Measurements from ENCODE around the gene ST8SIA4.

DNA sequence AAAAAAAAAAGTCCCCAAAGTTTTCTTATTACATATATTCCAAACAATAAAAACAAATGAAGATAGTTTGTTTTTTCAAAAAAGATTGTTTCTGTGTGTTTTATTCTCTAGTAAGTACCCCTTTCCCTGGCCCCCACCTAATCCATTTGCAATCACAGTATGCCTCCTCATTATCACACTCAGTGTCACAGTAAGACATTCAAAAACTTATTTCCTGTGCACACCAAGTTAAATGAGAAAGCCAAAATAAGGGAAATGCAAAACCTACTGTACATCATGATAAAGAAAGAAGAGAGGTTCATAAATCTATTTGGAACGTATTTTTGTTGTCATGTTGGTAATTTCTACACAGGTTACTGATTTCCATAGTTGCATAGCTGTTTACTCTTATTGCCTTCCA is 62.3 kb downstream of the ST8SIA4 start:
- TF ChIP-seq FOXM1 (IDR thresholded peaks at IDR 0.05; ENCODE audit: borderline replicate concordance) (no peak), SUZ12 (IDR thresholded peaks at IDR 0.05) (no peak), PKNOX1 (IDR thresholded peaks at IDR 0.05) (no peak), LEF1 (IDR thresholded peaks at IDR 0.05; ENCODE audit: borderline replicate concordance) (no peak), ARNT (IDR thresholded peaks at IDR 0.05) (no peak), CTBP1 (IDR thresholded peaks at IDR 0.05; ENCODE audit: borderline replicate concordance) (no peak), ELF4 (IDR thresholded peaks at IDR 0.05) (no peak), BHLHE40 (IDR thresholded peaks at IDR 0.05; ENCODE audit: borderline replicate concordance) (no peak), SP1 (IDR thresholded peaks at IDR 0.05) (no peak)
